K562 (cell line): ENCODE measurements around the gene FAM83E. TPM values are rescaled to one million over a fixed set of nuclear protein-coding genes. Genes with fewer than 3 reads are reported as not detected.

ENCODE experiments used
- ATF3 ChIP-seq, 2 experiments: fragments of 450-650 bp in 1 of 2; sonication (generic) in 1 of 2; formaldehyde crosslinking in 1 of 2; IDR thresholded peaks in 1 of 2; conservative IDR thresholded peaks in 1 of 2; 2 replicates each; pipeline versions ENCODE4 v1.6.1 to v1.8.1; 2016 to 2023; ENCODE audit warnings: mild to moderate bottlenecking in 2 of 2, moderate library complexity in 2 of 2, inconsistent platforms in 1 of 2, missing genetic modification reagents in 1 of 2
- CREB1 ChIP-seq, 2 experiments: sonication (generic) in 1 of 2; formaldehyde crosslinking in 1 of 2; IDR thresholded peaks; 2 replicates each; pipeline versions ENCODE4 v1.6.1 to v1.8.0; 2012 to 2022; ENCODE audit warnings: inconsistent platforms in 1 of 2, mild to moderate bottlenecking in 1 of 2, missing genetic modification reagents in 1 of 2, moderate library complexity in 1 of 2
- CTCFL ChIP-seq: IDR thresholded peaks from 2 replicates; pipeline ENCODE4 v1.6.1; 2011; ENCODE audit warnings: borderline replicate concordance, low read depth, mild to moderate bottlenecking, moderate library complexity, low read length; ENCODE audit not compliant: insufficient read depth, poor library complexity, severe bottlenecking
- GABPA ChIP-seq: fragments of 200-800 bp; sonication (Bioruptor generic); conservative IDR thresholded peaks from 2 replicates; pipeline ENCODE4 v1.6.1; 2016; ENCODE audit warnings: low read depth, missing genetic modification characterization, missing compliant biosample characterization
- IRF9 ChIP-seq: fragments of 450-650 bp; IDR thresholded peaks from 2 replicates; pipeline ENCODE4 v1.6.1; 2016; ENCODE audit warnings: missing biosample characterization, missing genetic modification characterization
- KDM1A ChIP-seq, 2 experiments: fragments of 450-650 bp; IDR thresholded peaks; 2 replicates each; pipeline ENCODE4 v1.6.1; 2016; ENCODE audit warnings: mild to moderate bottlenecking in 2 of 2
- L3MBTL2 ChIP-seq: fragments of 450-650 bp; IDR thresholded peaks from 2 replicates; pipeline ENCODE4 v1.6.1; 2016; ENCODE audit warnings: mild to moderate bottlenecking, moderate library complexity
- MCM3 ChIP-seq: fragments of 450-650 bp; IDR thresholded peaks from 2 replicates; pipeline ENCODE4 v1.6.1; 2016
- PCBP1 ChIP-seq: fragments of 200-400 bp; formaldehyde crosslinking; IDR thresholded peaks from 2 replicates; pipeline ENCODE4 v1.6.1; 2018; ENCODE audit warnings: mild to moderate bottlenecking, low read depth, low read length; ENCODE audit not compliant: poor library complexity, severe bottlenecking
- SIN3A ChIP-seq, 2 experiments: fragments of 150-350 bp in 1 of 2; IDR thresholded peaks; 2 replicates each; pipeline ENCODE4 v1.6.1; 2011 to 2016; ENCODE audit warnings: borderline replicate concordance in 2 of 2, low read depth in 2 of 2, low read length in 2 of 2, mild to moderate bottlenecking in 2 of 2, moderate library complexity in 2 of 2; ENCODE audit not compliant: control insufficient read depth in 1 of 2
- SMARCA4 ChIP-seq: fragments of 450-650 bp; IDR thresholded peaks from 2 replicates; pipeline ENCODE4 v1.6.1; 2016
- VEZF1 ChIP-seq: fragments of 200-800 bp; sonication (Bioruptor generic); IDR thresholded peaks from 2 replicates; pipeline ENCODE4 v1.6.1; 2017; ENCODE audit warnings: missing genetic modification characterization, missing compliant biosample characterization
- XRCC5 ChIP-seq: fragments of 200-400 bp; formaldehyde crosslinking; IDR thresholded peaks from 2 replicates; pipeline ENCODE4 v1.6.1; 2017; ENCODE audit warnings: low read depth, mild to moderate bottlenecking, low read length
- ZNF780A ChIP-seq: fragments of 250-450 bp; sonication (Bioruptor Pico); IDR thresholded peaks from 2 replicates; pipeline ENCODE4 v1.5.0; 2021; ENCODE audit warnings: mild to moderate bottlenecking
- ZSCAN29 ChIP-seq: fragments of 450-650 bp; IDR thresholded peaks from 2 replicates; pipeline ENCODE4 v1.6.1; 2017
- polyA plus RNA-seq, 8 experiments: library from polyadenylated mRNA; depleted of rRNA in 4 of 8; stranded (reverse) in 5 of 8; unstranded in 3 of 8; fragments of >200 nt; fragmentation: Nextera tagmentation in 2 of 8; fragmentation: Illumina TruSeq in 1 of 8; extraction: Ambion mirVana in 2 of 8; extraction: Trizol in 1 of 8; gene quantifications; 2 replicates each; pipeline versions ENCODE4 v1.2.1 to v1.2.3, GENCODE V29; 2011 to 2014; ENCODE audit warnings: inconsistent platforms in 1 of 8, missing spikeins in 1 of 8
- total RNA-seq, 7 experiments: library from RNA; depleted of rRNA in 6 of 7; stranded (reverse); fragments of >200 nt in 6 of 7; fragmentation: Illumina TruSeq in 2 of 7; extraction: Trizol in 2 of 7; gene quantifications; 2 replicates each; pipeline versions ENCODE4 v1.2.1 to v1.2.3, GENCODE V29; 2011 to 2021; ENCODE audit warnings: low replicate concordance in 1 of 7

Gene FAM83E
- total and polyA plus RNA-seq, 9 of the 15 experiments (the other 6 are each of a cell fraction or from before 2014, with no cell fraction given): 0.15 to 0.87 (median 0.29) TPM; not detected in 4

GRCh38 chr19:48588670-48589401 is 26.0 kb downstream of the FAM83E start (continued):
- peak; percentile 95 for TF ChIP-seq VEZF1 (CRISPR knock-in tag)
- peak; percentile 7; the same call in 1 of the 2 replicates for TF ChIP-seq IRF9 (tag)
- TF ChIP-seq XRCC5: peak; percentile 98
- TF ChIP-seq SMARCA4: peak; percentile 76
- TF ChIP-seq ATF3 (IDR thresholded peaks at IDR 0.05): peak; percentile 62; the same call in 1 of the 2 replicates
- 0 out of 2 replicates have a peak, but pooled peaks have one; percentile 33 for TF ChIP-seq ATF3 (CRISPR knock-in tag; conservative IDR thresholded peaks at IDR 0.05)
- TF ChIP-seq MCM3: peak; percentile 57; the same call in 1 of the 2 replicates
- peak; percentile 41; the same call in 1 of the 2 replicates for TF ChIP-seq CREB1 (IDR thresholded peaks at IDR 0.05)
- peak; percentile 77 for TF ChIP-seq CREB1 (CRISPR knock-in tag; IDR thresholded peaks at IDR 0.05)
- peak; percentile 80 for TF ChIP-seq PCBP1
- TF ChIP-seq GABPA (tag): peak; percentile 33; the same call in 1 of the 2 replicates
- TF ChIP-seq ZSCAN29: peak; percentile 65; the same call in 1 of the 2 replicates
- TF ChIP-seq KDM1A (IDR thresholded peaks at IDR 0.05): peak; percentile 99 to 100
- peak; percentile 89 for TF ChIP-seq L3MBTL2
- TF ChIP-seq ZNF780A (CRISPR knock-in tag): no peak
- TF ChIP-seq CTCFL: peak; percentile 73
- TF ChIP-seq SIN3A (IDR thresholded peaks at IDR 0.05; ENCODE audit: borderline replicate concordance in 2 of 2, control insufficient read depth in 1 of 2, low read depth in 2 of 2, low read length in 2 of 2): no peak
